Neural progenitor cell (in vitro differentiated cells): ENCODE results near the gene OR2T35. TPM values are rescaled to one million over a fixed set of nuclear protein-coding genes. Genes with fewer than 3 reads are reported as not detected.
"Not testable (repeated sequence)": the region's sequence is repeated elsewhere in the genome, so short reads cannot be mapped to it uniquely, and the experiment has no call there.

Experiments used
- DNase-seq: peaks from one replicate; pipeline ENCODE4 v3.0.0-alpha.2; 2016; ENCODE audit warnings: low spot score
- H2AFZ ChIP-seq: fragments of 200-600 bp; sonication (generic); replicated peaks from 2 replicates; pipeline ENCODE4 v1.6.1; 2016; ENCODE audit warnings: antibody characterized with exemption
- H3F3A ChIP-seq: fragments of 200-600 bp; sonication (generic); 2 replicates; pipeline ENCODE4 v1.6.1; 2016; ENCODE audit warnings: antibody characterized with exemption, low read depth
- H3K27ac ChIP-seq: fragments of 200-600 bp; sonication (generic); 2 replicates; pipeline ENCODE4 v1.5.1; 2016; ENCODE audit warnings: mild to moderate bottlenecking
- H3K27me3 ChIP-seq: fragments of 200-600 bp; sonication (generic); 2 replicates; pipeline ENCODE4 v1.6.1; 2016; ENCODE audit warnings: mild to moderate bottlenecking, moderate library complexity
- H3K36me3 ChIP-seq: fragments of 200-600 bp; sonication (generic); 2 replicates; pipeline ENCODE4 v1.5.1; 2016
- H3K4me1 ChIP-seq: fragments of 200-600 bp; sonication (generic); 2 replicates; pipeline ENCODE4 v1.6.1; 2016; ENCODE audit warnings: mixed run types
- H3K4me2 ChIP-seq: fragments of 200-600 bp; sonication (generic); 2 replicates; pipeline ENCODE4 v1.6.1; 2016
- H3K4me3 ChIP-seq: fragments of 200-600 bp; sonication (generic); 2 replicates; pipeline ENCODE4 v1.5.1; 2016
- H3K79me2 ChIP-seq: fragments of 200-600 bp; sonication (generic); 2 replicates; pipeline ENCODE4 v1.6.1; 2016; ENCODE audit warnings: low read depth
- H3K9ac ChIP-seq: fragments of 200-600 bp; sonication (generic); 2 replicates; pipeline ENCODE4 v1.6.1; 2016
- H3K9me3 ChIP-seq: fragments of 200-600 bp; sonication (generic); 2 replicates; pipeline ENCODE4 v1.5.1; 2016; ENCODE audit warnings: low read depth
- H4K20me1 ChIP-seq: fragments of 200-600 bp; sonication (generic); 2 replicates; pipeline ENCODE4 v1.6.1; 2016; ENCODE audit warnings: low read depth
- H3K27ac Mint-ChIP-seq: 3 replicates; pipeline ENCODE4 v1.8.0; 2021; ENCODE audit warnings: mixed read lengths
- H3K27me3 Mint-ChIP-seq: 2 replicates; pipeline ENCODE4 v1.8.0; 2022; ENCODE audit warnings: low read depth, mild to moderate bottlenecking, inconsistent platforms, moderate library complexity, mixed read lengths; ENCODE audit not compliant: insufficient read depth
- H3K36me3 Mint-ChIP-seq: 3 replicates; pipeline ENCODE4 v1.8.0; 2021; ENCODE audit warnings: mixed read lengths
- H3K4me1 Mint-ChIP-seq: 3 replicates; pipeline ENCODE4 v1.8.0; 2021; ENCODE audit warnings: mixed read lengths
- H3K4me3 Mint-ChIP-seq: 3 replicates; pipeline ENCODE4 v1.8.0; 2021; ENCODE audit warnings: mild to moderate bottlenecking, moderate library complexity, mixed read lengths
- H3K9me3 Mint-ChIP-seq: 3 replicates; pipeline ENCODE4 v1.8.0; 2020; ENCODE audit warnings: mixed read lengths
- CTCF ChIP-seq: fragments of 200-600 bp; sonication (generic); IDR thresholded peaks from 2 replicates; pipeline ENCODE4 v1.5.1; 2017; ENCODE audit warnings: antibody characterized with exemption, mild to moderate bottlenecking
- EZH2 ChIP-seq: fragments of 200-600 bp; sonication (generic); IDR thresholded peaks from 2 replicates; pipeline ENCODE4 v1.6.1; 2017; ENCODE audit warnings: antibody characterized with exemption, mild to moderate bottlenecking, moderate library complexity
- EZH2phosphoT487 ChIP-seq: fragments of 200-600 bp; sonication (generic); IDR thresholded peaks from 2 replicates; pipeline ENCODE4 v1.6.1; 2017; ENCODE audit warnings: antibody characterized with exemption
- total RNA-seq: library from RNA; depleted of rRNA; stranded (reverse); fragments of >200 nt; gene quantifications from 2 replicates; pipeline ENCODE4 v1.2.3, GENCODE V29; 2015; ENCODE audit warnings: low replicate concordance

The OR2T35 gene
- total RNA-seq, 1 donor from 2014 or later = not detected

- no peak for TF ChIP-seq EZH2
- TF ChIP-seq CTCF = no peak
- TF ChIP-seq EZH2phosphoT487 = no peak
- Mint-ChIP-seq H3K4me3 (no peak overlapping the region), H3K36me3 (no peaks in the 10 kb centered on the region), H3K27me3 (no peaks in the 10 kb centered on the region), H3K4me1 (no peaks in the 10 kb centered on the region), H3K9me3 (peaks cover 26% of the 10 kb centered on the region), H3K27ac (no peak overlapping the region)
- no peaks in the 10 kb centered on the region for H3K27me3 ChIP-seq
- no peaks in the 10 kb centered on the region for H3K36me3 ChIP-seq
- DNase-seq = no peak
- no peak overlapping the region for H3K4me3 ChIP-seq
- no peaks in the 10 kb centered on the region for H3K4me1 ChIP-seq
- H3K9ac ChIP-seq = no peak overlapping the region
- no peaks in the 10 kb centered on the region for H3F3A ChIP-seq
- no peaks in the 10 kb centered on the region for H3K79me2 ChIP-seq
- H3K9me3 ChIP-seq = peaks cover 13% of the 10 kb centered on the region
- H2AFZ ChIP-seq = no peak overlapping the region
- H3K27ac ChIP-seq = no peak overlapping the region
- H3K4me2 ChIP-seq = no peak overlapping the region
- H4K20me1 ChIP-seq = no peaks in the 10 kb centered on the region
Observed at GRCh38 chr1:248681651-248682050, 36.6 kb upstream of the OR2T35 start.

- H4K20me1 ChIP-seq = no peaks in the 10 kb centered on the region
- H3K4me3 ChIP-seq = no peak overlapping the region
- no peaks in the 10 kb centered on the region for H3K79me2 ChIP-seq
Observed at GRCh38 chr1:248670003-248670402, 24.9 kb upstream of the OR2T35 start.

GRCh38 chr1:248663453-248664328, 18.6 kb upstream of the OR2T35 start:
- not testable (repeated sequence) for H4K20me1 ChIP-seq

More at GRCh38 chr1:248670003-248670402, 24.9 kb upstream of the OR2T35 start:
- Mint-ChIP-seq H3K27ac (no peak overlapping the region), H3K36me3 (no peaks in the 10 kb centered on the region), H3K9me3 (peaks cover 20% of the 10 kb centered on the region), H3K4me1 (no peaks in the 10 kb centered on the region), H3K4me3 (no peak overlapping the region), H3K27me3 (no peaks in the 10 kb centered on the region)
- no peak for DNase-seq
- no peaks in the 10 kb centered on the region for H3K36me3 ChIP-seq
- H3K27me3 ChIP-seq = no peaks in the 10 kb centered on the region
- no peak overlapping the region for H3K9ac ChIP-seq
- no peak for TF ChIP-seq EZH2
- TF ChIP-seq EZH2phosphoT487 = no peak
- TF ChIP-seq CTCF = no peak
- H2AFZ ChIP-seq = no peak overlapping the region
- no peaks in the 10 kb centered on the region for H3F3A ChIP-seq
- no peak overlapping the region for H3K27ac ChIP-seq
- no peaks in the 10 kb centered on the region for H3K4me1 ChIP-seq
- no peak overlapping the region for H3K4me2 ChIP-seq
- H3K9me3 ChIP-seq = peaks cover 21% of the 10 kb centered on the region

GRCh38 chr1:248656797-248657196, 11.7 kb upstream of the OR2T35 start:
- H3K9me3 ChIP-seq = not testable (repeated sequence)
- H3K9me3 Mint-ChIP-seq = peaks cover 18% of the 10 kb centered on the region

More at GRCh38 chr1:248663453-248664328, 18.6 kb upstream of the OR2T35 start:
- not testable (repeated sequence) for H3K36me3 Mint-ChIP-seq, H3K36me3 ChIP-seq, H3K4me2 ChIP-seq, H3K27ac Mint-ChIP-seq, H3F3A ChIP-seq, H3K4me3 Mint-ChIP-seq, H3K9me3 ChIP-seq, H3K27me3 ChIP-seq, H3K27me3 Mint-ChIP-seq, H3K4me3 ChIP-seq, H3K79me2 ChIP-seq, H2AFZ ChIP-seq, H3K4me1 Mint-ChIP-seq, H3K27ac ChIP-seq, H3K4me1 ChIP-seq, DNase-seq, H3K9ac ChIP-seq
- peaks cover 27% of the 10 kb centered on the region for H3K9me3 Mint-ChIP-seq

GRCh38 chr1:248655354-248655753, 10.3 kb upstream of the OR2T35 start, which contains the start of gene OR2T27:
TSS of gene OR2T27 (minus strand) at chr1:248655528. CDS start at chr1:248650884, 4,644 bp downstream.
- H3K36me3 Mint-ChIP-seq, H3K36me3 ChIP-seq, H2AFZ ChIP-seq, H3K9me3 ChIP-seq, H3F3A ChIP-seq, H3K4me3 Mint-ChIP-seq, DNase-seq, H3K4me1 Mint-ChIP-seq, H3K27ac Mint-ChIP-seq, H3K4me1 ChIP-seq, H3K9ac ChIP-seq, H3K4me2 ChIP-seq, H3K4me3 ChIP-seq, H3K79me2 ChIP-seq, H3K9me3 Mint-ChIP-seq, H3K27ac ChIP-seq, H3K27me3 Mint-ChIP-seq, H3K27me3 ChIP-seq, H4K20me1 ChIP-seq: not testable (repeated sequence)

More at GRCh38 chr1:248656797-248657196, 11.7 kb upstream of the OR2T35 start:
- H3K27me3 ChIP-seq, H3K27ac Mint-ChIP-seq, H3K36me3 Mint-ChIP-seq, H3K79me2 ChIP-seq, H3F3A ChIP-seq, H3K27me3 Mint-ChIP-seq, H3K4me2 ChIP-seq, H3K36me3 ChIP-seq, H4K20me1 ChIP-seq, H3K4me1 Mint-ChIP-seq, H3K9ac ChIP-seq, DNase-seq, H3K27ac ChIP-seq, H3K4me3 ChIP-seq, H2AFZ ChIP-seq, H3K4me1 ChIP-seq, H3K4me3 Mint-ChIP-seq: not testable (repeated sequence)

GRCh38 chr1:248648770-248649536, 3.9 kb upstream of the OR2T35 start:
- H3K27me3 ChIP-seq, H3K9me3 Mint-ChIP-seq, H3K4me3 Mint-ChIP-seq, H3K27ac Mint-ChIP-seq, H4K20me1 ChIP-seq, H3K79me2 ChIP-seq, H3K9ac ChIP-seq, H3K4me3 ChIP-seq, H3K9me3 ChIP-seq, H3K27ac ChIP-seq, H3K4me2 ChIP-seq, H2AFZ ChIP-seq, H3K27me3 Mint-ChIP-seq, H3K4me1 Mint-ChIP-seq, H3K36me3 Mint-ChIP-seq, DNase-seq, H3K4me1 ChIP-seq, H3F3A ChIP-seq, H3K36me3 ChIP-seq: not testable (repeated sequence)
